ENCODE data around the gene PTPRM. TPM values are rescaled to one million over a fixed set of nuclear protein-coding genes. Genes with fewer than 3 reads are reported as not detected.

PTPRM gene
- polyA plus RNA-seq, 1 of the 3 experiments (the other 2 are of a cell fraction), result 16.0 TPM

DNA sequence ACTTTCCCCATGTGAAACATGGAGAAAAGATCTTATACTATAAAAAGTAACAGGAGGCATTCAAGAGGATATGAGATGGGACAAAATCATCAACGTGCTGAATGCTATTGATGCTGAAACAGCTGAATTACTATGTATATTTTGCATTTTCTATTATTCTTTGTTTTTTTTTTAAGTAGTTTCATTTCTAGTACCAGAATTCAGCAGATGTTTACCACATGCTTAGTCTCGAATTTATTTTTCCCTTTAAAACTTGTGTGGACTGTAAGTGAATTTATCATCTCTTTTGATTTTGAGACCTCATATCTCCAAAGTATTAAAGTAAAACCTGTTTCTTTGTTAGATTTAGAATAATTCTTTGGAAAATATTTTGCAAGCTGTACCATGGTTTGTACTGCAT, 205.8 kb downstream of the PTPRM start:
- DNase-seq, result no peak
- Histone ChIP-seq H3K4me3 (ENCODE audit: low read depth in 2 of 2, low read length in 1 of 2) (no peak overlapping the region), H3F3A (replicated peaks; ENCODE audit: insufficient read depth) (no peaks in the 10 kb centered on the region), H3K4me1 (ENCODE audit: control insufficient read depth in 1 of 2, insufficient read depth in 2 of 2, low read depth in 1 of 2, low read length in 1 of 2) (peaks cover 0 to 5% of the 10 kb centered on the region in 2 experiments; a peak in 2 of 4 replicates), H3K36me3 (replicated peaks in 1 of 2; ENCODE audit: control insufficient read depth in 1 of 2, insufficient read depth in 2 of 2, low read length in 1 of 2) (no peaks in the 10 kb centered on the region), H3K79me2 (ENCODE audit: insufficient read depth) (no peaks in the 10 kb centered on the region), H3K27me3 (ENCODE audit: insufficient read depth) (no peaks in the 10 kb centered on the region), H3K9me2 (no peaks in the 10 kb centered on the region), H2AFZ (ENCODE audit: low read depth) (no peak overlapping the region), H3K9ac (no peak overlapping the region), H4K20me1 (ENCODE audit: insufficient read depth) (no peaks in the 10 kb centered on the region), H3K9me3 (no peaks in the 10 kb centered on the region), H3K27ac (ENCODE audit: low read depth in 2 of 2, low read length in 1 of 2) (peak overlapping the region in 1 of 2 experiments; percentile 28; a peak in 2 of 4 replicates), H3K4me2 (no peak overlapping the region)
- ChIA-PET CTCF (no interaction called here), POLR2A (no interaction called here)
- TF ChIP-seq TCF12 (IDR thresholded peaks at IDR 0.05) (no peak), MXI1 (IDR thresholded peaks at IDR 0.05; ENCODE audit: low read depth, low read length) (no peak), YY1 (IDR thresholded peaks at IDR 0.05; ENCODE audit: low read depth) (no peak), RFX5 (IDR thresholded peaks at IDR 0.05; ENCODE audit: low read length) (no peak), NRF1 (IDR thresholded peaks at IDR 0.05; ENCODE audit: low read depth, low read length) (no peak), EZH2phosphoT487 (IDR thresholded peaks at IDR 0.05; ENCODE audit: borderline replicate concordance, low read depth) (no peak), GABPA (IDR thresholded peaks at IDR 0.05; ENCODE audit: low read depth) (no peak), RCOR1 (IDR thresholded peaks at IDR 0.05; ENCODE audit: low read length) (no peak), FOXM1 (IDR thresholded peaks at IDR 0.05; ENCODE audit: low read depth) (no peak), TEAD4 (IDR thresholded peaks at IDR 0.05; ENCODE audit: borderline replicate concordance, insufficient read depth) (no peak), SMC3 (IDR thresholded peaks at IDR 0.05; ENCODE audit: low read depth, low read length) (no peak), EP300 (IDR thresholded peaks at IDR 0.05; ENCODE audit: borderline replicate concordance in 1 of 2, low read depth in 1 of 2, low read length in 1 of 2) (no peak), CHD2 (IDR thresholded peaks at IDR 0.05; ENCODE audit: low read length, partially characterized antibody) (no peak)
- TF ChIP-seq, protein P1, sequence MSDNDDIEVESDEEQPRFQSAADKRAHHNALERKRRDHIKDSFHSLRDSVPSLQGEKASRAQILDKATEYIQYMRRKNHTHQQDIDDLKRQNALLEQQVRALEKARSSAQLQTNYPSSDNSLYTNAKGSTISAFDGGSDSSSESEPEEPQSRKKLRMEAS (IDR thresholded peaks at IDR 0.05; ENCODE audit: low read depth), result no peak
- 28% methylated on average over 2 of the region's 2 CpGs for WGBS (ENCODE audit: low lambda C conversion rate)

DNA sequence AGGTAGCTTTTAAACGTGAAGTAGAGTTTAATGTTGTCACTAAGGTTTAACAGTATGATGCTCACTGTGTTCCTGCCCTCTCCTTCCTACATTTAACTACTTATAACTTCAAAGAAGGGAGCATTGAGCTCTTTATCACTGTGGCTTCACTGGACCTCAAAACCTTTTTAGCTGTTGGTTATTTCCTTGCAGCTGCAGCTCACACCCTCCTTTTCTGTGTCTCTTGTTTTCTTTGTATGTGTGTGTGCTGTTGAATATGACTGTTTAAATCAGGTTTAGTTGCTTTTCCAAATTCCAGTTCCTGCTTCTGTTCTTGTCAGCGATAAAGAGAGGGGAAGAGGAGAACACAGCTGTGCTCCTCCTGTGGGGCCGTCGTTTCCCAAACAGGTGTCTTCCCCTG, 208.0 kb downstream of the PTPRM start:
- H3K4me3 ChIP-seq (ENCODE audit: low read depth in 2 of 2, low read length in 1 of 2), result no peak overlapping the region
- H3K4me1 ChIP-seq (ENCODE audit: control insufficient read depth in 1 of 2, insufficient read depth in 2 of 2, low read depth in 1 of 2, low read length in 1 of 2), result peaks cover 0 to 5% of the 10 kb centered on the region in 2 experiments; a peak in 2 of 4 replicates
- H4K20me1 ChIP-seq (ENCODE audit: insufficient read depth), result no peaks in the 10 kb centered on the region
- H3K4me2 ChIP-seq, result no peak overlapping the region
- CTCF ChIA-PET, result interaction anchor here (1.6 to 1.9 kb wide), 3 partner anchors 10 to 503 kb away, joined by 3 to 6 read pairs (median 4); no protein-coding TSS in a partner anchor
- no peak for DNase-seq
- no peak overlapping the region for H2AFZ ChIP-seq (ENCODE audit: low read depth)
- no peaks in the 10 kb centered on the region for H3K9me3 ChIP-seq
- no peak overlapping the region for H3K27ac ChIP-seq (ENCODE audit: low read depth in 2 of 2, low read length in 1 of 2)
- H3K36me3 ChIP-seq (replicated peaks in 1 of 2; ENCODE audit: control insufficient read depth in 1 of 2, insufficient read depth in 2 of 2, low read length in 1 of 2), result no peaks in the 10 kb centered on the region
- POLR2A ChIA-PET, result no interaction called here
- H3K9ac ChIP-seq, result no peak overlapping the region
- H3K79me2 ChIP-seq (ENCODE audit: insufficient read depth), result no peaks in the 10 kb centered on the region
- no peaks in the 10 kb centered on the region for H3K27me3 ChIP-seq (ENCODE audit: insufficient read depth)
- no peaks in the 10 kb centered on the region for H3K9me2 ChIP-seq
- no peak for TF ChIP-seq FOSL2 (IDR thresholded peaks at IDR 0.05; ENCODE audit: borderline replicate concordance, low read depth)
- H3F3A ChIP-seq (replicated peaks; ENCODE audit: insufficient read depth), result no peaks in the 10 kb centered on the region
- WGBS (ENCODE audit: low lambda C conversion rate), result 46% methylated on average over 4 of the region's 4 CpGs
